ENCODE measurements around the gene ZNF337.

GRCh38 chr20:25643716-25644115, 52.9 kb downstream of the ZNF337 start:
- no peak for TF ChIP-seq CTCF (IDR thresholded peaks at IDR 0.05; ENCODE audit: low read depth, low read length, poor library complexity, severe bottlenecking)
- TF ChIP-seq EZH2phosphoT487 (IDR thresholded peaks at IDR 0.05; ENCODE audit: borderline replicate concordance, low read length), result no peak

All from DOHH2 (cell line).